GM23338 (cell line): ENCODE measurements around the gene KLHL22. TPM values are rescaled to one million over a fixed set of nuclear protein-coding genes. Genes with fewer than 3 reads are reported as not detected.

Experiments used
- ATAC-seq: fragments of 200-7000 bp; cut with Tn5 transposase; 3 replicates; pipeline ENCODE4 v1.9.1; 2020
- DNase-seq: peaks from one replicate; pipeline ENCODE4 v3.0.0-alpha.2; 2015; ENCODE audit warnings: low spot score
- H2AFZ ChIP-seq: fragments of 200-600 bp; sonication (generic); 2 replicates; pipeline ENCODE4 v1.8.0; 2016; ENCODE audit warnings: antibody characterized with exemption, mild to moderate bottlenecking, moderate library complexity
- H3F3A ChIP-seq: fragments of 200-600 bp; sonication (generic); replicated peaks from 2 replicates; pipeline ENCODE4 v1.8.0; 2017; ENCODE audit warnings: antibody characterized with exemption, mixed run types, low read depth
- H3K27ac ChIP-seq: fragments of 200-600 bp; sonication (generic); 2 replicates; pipeline ENCODE4 v1.6.1; 2016; ENCODE audit warnings: low read depth
- H3K27me3 ChIP-seq: fragments of 200-600 bp; sonication (generic); 2 replicates; pipeline ENCODE4 v1.8.0; 2016; ENCODE audit warnings: mild to moderate bottlenecking, mixed run types, moderate library complexity; ENCODE audit not compliant: insufficient read depth
- H3K36me3 ChIP-seq: fragments of 200-600 bp; sonication (generic); 2 replicates; pipeline ENCODE4 v1.8.0; 2016; ENCODE audit warnings: mild to moderate bottlenecking; ENCODE audit not compliant: insufficient read depth
- H3K4me1 ChIP-seq: fragments of 200-600 bp; sonication (generic); 2 replicates; pipeline ENCODE4 v1.8.0; 2016; ENCODE audit warnings: mild to moderate bottlenecking, moderate library complexity; ENCODE audit not compliant: insufficient read depth
- H3K4me2 ChIP-seq: fragments of 200-600 bp; sonication (generic); 2 replicates; pipeline ENCODE4 v1.7.1; 2017; ENCODE audit warnings: mixed run types
- H3K4me3 ChIP-seq: fragments of 200-600 bp; sonication (generic); 2 replicates; pipeline ENCODE4 v1.6.1; 2016; ENCODE audit warnings: mixed run types
- H3K79me2 ChIP-seq: fragments of 200-600 bp; sonication (generic); replicated peaks from 2 replicates; pipeline ENCODE4 v1.8.0; 2017; ENCODE audit warnings: mild to moderate bottlenecking; ENCODE audit not compliant: insufficient read depth
- H3K9me2 ChIP-seq: fragments of 200-600 bp; sonication (generic); 2 replicates; pipeline ENCODE4 v1.8.0; 2017; ENCODE audit not compliant: insufficient read depth
- H4K20me1 ChIP-seq: fragments of 200-600 bp; sonication (generic); replicated peaks from 2 replicates; pipeline ENCODE4 v1.8.0; 2017; ENCODE audit warnings: mild to moderate bottlenecking; ENCODE audit not compliant: insufficient read depth
- H3K27ac Mint-ChIP-seq: 2 replicates; pipeline ENCODE4 v1.8.0; 2020; ENCODE audit warnings: inconsistent platforms, mild to moderate bottlenecking, moderate library complexity, mixed read lengths
- H3K27me3 Mint-ChIP-seq: 3 replicates; pipeline ENCODE4 v1.8.0; 2022; ENCODE audit warnings: low read depth, mild to moderate bottlenecking, moderate library complexity, mixed read lengths, inconsistent platforms; ENCODE audit not compliant: insufficient read depth, poor library complexity
- H3K36me3 Mint-ChIP-seq: 3 replicates; pipeline ENCODE4 v1.8.0; 2021; ENCODE audit warnings: low read depth, mild to moderate bottlenecking, inconsistent platforms, moderate library complexity, mixed read lengths
- H3K4me1 Mint-ChIP-seq: 3 replicates; pipeline ENCODE4 v1.8.0; 2020; ENCODE audit warnings: mild to moderate bottlenecking, inconsistent platforms, mixed read lengths
- H3K4me3 Mint-ChIP-seq: 3 replicates; pipeline ENCODE4 v1.8.0; 2021; ENCODE audit warnings: moderate library complexity, mild to moderate bottlenecking, inconsistent platforms, mixed read lengths
- H3K9me3 Mint-ChIP-seq: 3 replicates; pipeline ENCODE4 v1.8.0; 2020; ENCODE audit warnings: moderate library complexity, mild to moderate bottlenecking, inconsistent platforms, mixed read lengths
- CREB1 ChIP-seq: fragments of 250-450 bp; sonication (Bioruptor Pico); IDR thresholded peaks from 2 replicates; pipeline ENCODE4 v1.5.0; 2020; ENCODE audit warnings: low read depth, mild to moderate bottlenecking, moderate library complexity
- CTCF ChIP-seq, 2 experiments: fragments of 200-600 bp in 1 of 2; sonication (generic) in 1 of 2; conservative IDR thresholded peaks; 2 replicates each; pipeline versions ENCODE4 v1.5.1 to v1.6.1; 2016 to 2017; ENCODE audit warnings: antibody characterized with exemption in 2 of 2, low read depth in 2 of 2, mild to moderate bottlenecking in 2 of 2, moderate library complexity in 1 of 2
- ETS1 ChIP-seq: IDR thresholded peaks from 2 replicates; pipeline ENCODE4 v1.6.1; 2016; ENCODE audit warnings: antibody characterized with exemption
- EZH2 ChIP-seq: fragments of 200-600 bp; sonication (generic); IDR thresholded peaks from one replicate; pipeline ENCODE4 v1.8.0; 2017; ENCODE audit warnings: antibody characterized with exemption, mild to moderate bottlenecking, low read depth; ENCODE audit not compliant: unreplicated experiment
- EZH2phosphoT487 ChIP-seq: fragments of 200-600 bp; sonication (generic); IDR thresholded peaks from one replicate; pipeline ENCODE4 v1.8.1; 2018; ENCODE audit warnings: antibody characterized with exemption; ENCODE audit not compliant: unreplicated experiment
- JUNB ChIP-seq: IDR thresholded peaks from one replicate; pipeline ENCODE4 v1.6.1; 2016; ENCODE audit warnings: antibody characterized with exemption; ENCODE audit not compliant: unreplicated experiment
- NANOG ChIP-seq: IDR thresholded peaks from 2 replicates; pipeline ENCODE4 v1.6.1; 2016; ENCODE audit warnings: antibody characterized with exemption, borderline replicate concordance
- POLR2AphosphoS5 ChIP-seq: IDR thresholded peaks from 2 replicates; pipeline ENCODE4 v1.6.1; 2016; ENCODE audit warnings: antibody characterized with exemption, low read depth
- REST ChIP-seq: IDR thresholded peaks from one replicate; pipeline ENCODE4 v1.6.1; 2018; ENCODE audit warnings: antibody characterized with exemption; ENCODE audit not compliant: unreplicated experiment
- STAT1 ChIP-seq: IDR thresholded peaks from one replicate; pipeline ENCODE4 v1.6.1; 2016; ENCODE audit warnings: antibody characterized with exemption; ENCODE audit not compliant: unreplicated experiment
- ZNF114 ChIP-seq: fragments of 250-450 bp; sonication (Bioruptor Pico); IDR thresholded peaks from 2 replicates; pipeline ENCODE4 v1.5.0; 2020; ENCODE audit warnings: mild to moderate bottlenecking, moderate library complexity
- ZNF331 ChIP-seq: fragments of 250-450 bp; sonication (Bioruptor Pico); IDR thresholded peaks from 2 replicates; pipeline ENCODE4 v1.5.0; 2020; ENCODE audit warnings: low read depth, mild to moderate bottlenecking, moderate library complexity
- ZNF462 ChIP-seq: fragments of 250-450 bp; sonication (Bioruptor Pico); IDR thresholded peaks from 2 replicates; pipeline ENCODE4 v1.5.0; 2020; ENCODE audit warnings: mild to moderate bottlenecking, moderate library complexity
- polyA plus RNA-seq: library from polyadenylated mRNA; unstranded; fragments of >200 nt; fragmentation: Nextera tagmentation; extraction: Ambion mirVana; gene quantifications from 2 replicates; pipeline ENCODE4 v1.2.1, GENCODE V29; 2016
- total RNA-seq: library from RNA; depleted of rRNA; stranded (reverse); fragments of >200 nt; shearing (Covaris generic); gene quantifications from 2 replicates; pipeline ENCODE4 v1.2.3, GENCODE V29; 2014

The KLHL22 gene
- total and polyA plus RNA-seq, 2 experiments from 2014 or later, result 2.4 to 16.0 TPM

- Histone ChIP-seq H4K20me1 (0 out of 2 replicates have a peak, but pooled peaks cover 2% of the 10 kb centered on the region), H3K36me3 (no peaks in the 10 kb centered on the region), H3K4me2 (no peak overlapping the region), H3K79me2 (no peaks in the 10 kb centered on the region), H3K4me1 (no peaks in the 10 kb centered on the region), H3K27ac (no peak overlapping the region), H3K27me3 (peaks cover 24% of the 10 kb centered on the region), H3K9me2 (no peaks in the 10 kb centered on the region), H3K4me3 (no peak overlapping the region), H2AFZ (no peak overlapping the region), H3F3A (no peaks in the 10 kb centered on the region)
- H3K27ac Mint-ChIP-seq, result no peak overlapping the region
- no peaks in the 10 kb centered on the region for H3K9me3 Mint-ChIP-seq
- peaks cover 3% of the 10 kb centered on the region for H3K4me1 Mint-ChIP-seq
- no peaks in the 10 kb centered on the region; the same call in 2 of the 3 replicates for H3K36me3 Mint-ChIP-seq
- H3K4me3 Mint-ChIP-seq, result no peak overlapping the region
- TF ChIP-seq ZNF331 (CRISPR knock-in tag), result no peak
- no peak for TF ChIP-seq POLR2AphosphoS5
- TF ChIP-seq REST, result no peak
- TF ChIP-seq ZNF114, result no peak
- no peak for TF ChIP-seq CTCF (conservative IDR thresholded peaks at IDR 0.05; ENCODE audit: low read depth in 2 of 2)
- no peak for TF ChIP-seq EZH2phosphoT487
- TF ChIP-seq EZH2, result no peak
- TF ChIP-seq NANOG, result no peak
- TF ChIP-seq STAT1, result no peak
- TF ChIP-seq CREB1, result no peak
- TF ChIP-seq JUNB, result no peak
- no peak for TF ChIP-seq ETS1
- no peak for TF ChIP-seq ZNF462
- DNase-seq, result no peak
- no peak for ATAC-seq
- peaks cover 31% of the 10 kb centered on the region for H3K27me3 Mint-ChIP-seq
Observed at GRCh38 chr22:20421507-20421874, 74.1 kb downstream of the KLHL22 start.
